ENCODE results near the gene DNAH9. TPM values are rescaled to one million over a fixed set of nuclear protein-coding genes. Genes with fewer than 3 reads are reported as not detected.

Gene DNAH9
- polyA plus RNA-seq, 3 donors from 2014 or later: not detected

DNA sequence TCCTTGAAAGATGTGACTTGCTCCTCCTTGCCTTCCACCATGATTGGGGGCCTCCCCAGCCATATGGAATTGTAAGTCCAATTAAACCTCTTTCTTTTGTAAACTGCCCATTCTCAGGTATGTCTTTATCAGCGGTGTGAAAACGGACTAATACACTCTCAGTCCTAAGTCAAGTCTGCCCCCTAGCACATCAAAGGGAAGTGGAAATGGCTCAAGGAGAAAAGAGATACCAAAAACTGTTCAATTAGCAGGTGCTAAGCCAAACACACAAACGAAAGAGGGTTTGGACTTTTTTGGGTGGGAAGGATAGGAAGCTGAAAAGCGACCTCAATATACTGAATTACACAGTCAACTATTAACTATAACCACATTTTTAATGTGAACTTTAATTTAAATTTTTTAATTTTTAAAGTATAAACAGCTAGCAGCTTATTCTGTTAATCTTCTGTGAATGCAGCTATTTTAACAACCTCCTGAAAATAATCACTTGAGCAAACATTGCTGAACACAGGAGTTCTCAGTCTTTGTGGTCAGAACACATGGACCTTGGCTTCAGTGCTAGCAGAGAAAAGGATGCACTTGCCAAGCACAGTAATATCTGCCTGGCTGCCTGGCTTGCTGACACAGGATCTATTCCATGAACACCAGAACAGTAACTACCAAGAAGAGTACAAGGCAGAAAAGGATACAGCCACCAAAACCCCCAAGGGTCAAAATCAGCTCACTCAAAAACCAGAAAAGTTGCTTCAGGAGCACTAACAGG lies 388.1 kb downstream of the DNAH9 start:
- Mint-ChIP-seq H3K36me3 (peaks cover 28 to 74% (median 47%) of the 10 kb centered on the region in 3 donors), H3K27ac (no peak overlapping the region), H3K4me1 (peaks cover 10 to 12% of the 10 kb centered on the region in 2 donors), H3K9me3 (no peaks in the 10 kb centered on the region), H3K4me3 (no peak overlapping the region), H3K27me3 (ENCODE audit: low read depth in 3 of 3) (no peaks in the 10 kb centered on the region)
- no peak for DNase-seq

DNA sequence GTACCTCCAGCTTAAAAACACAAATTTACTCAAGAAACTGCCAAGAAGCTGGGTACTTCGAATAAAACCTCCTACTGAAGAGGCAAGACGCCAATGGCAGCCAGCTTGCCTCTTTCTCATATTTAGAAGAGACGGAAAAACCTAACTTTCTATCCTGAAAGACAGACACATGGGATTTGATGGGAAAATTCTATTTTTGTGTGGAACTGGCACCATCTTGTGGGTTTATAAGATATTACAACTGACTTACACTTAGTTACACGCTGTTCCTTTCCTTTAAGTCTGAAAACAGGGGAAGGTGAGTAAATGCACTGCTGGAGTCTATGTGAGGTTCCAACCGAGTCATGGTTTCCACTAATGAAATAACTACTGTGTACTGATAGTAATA lies 388.7 kb downstream of the DNAH9 start:
- Mint-ChIP-seq H3K36me3 (peaks cover 28 to 70% (median 47%) of the 10 kb centered on the region in 3 donors), H3K4me3 (no peak overlapping the region), H3K4me1 (peaks cover 10 to 12% of the 10 kb centered on the region in 2 donors), H3K9me3 (no peaks in the 10 kb centered on the region), H3K27me3 (ENCODE audit: low read depth in 3 of 3) (no peaks in the 10 kb centered on the region), H3K27ac (no peak overlapping the region)
- no peak for DNase-seq

DNA sequence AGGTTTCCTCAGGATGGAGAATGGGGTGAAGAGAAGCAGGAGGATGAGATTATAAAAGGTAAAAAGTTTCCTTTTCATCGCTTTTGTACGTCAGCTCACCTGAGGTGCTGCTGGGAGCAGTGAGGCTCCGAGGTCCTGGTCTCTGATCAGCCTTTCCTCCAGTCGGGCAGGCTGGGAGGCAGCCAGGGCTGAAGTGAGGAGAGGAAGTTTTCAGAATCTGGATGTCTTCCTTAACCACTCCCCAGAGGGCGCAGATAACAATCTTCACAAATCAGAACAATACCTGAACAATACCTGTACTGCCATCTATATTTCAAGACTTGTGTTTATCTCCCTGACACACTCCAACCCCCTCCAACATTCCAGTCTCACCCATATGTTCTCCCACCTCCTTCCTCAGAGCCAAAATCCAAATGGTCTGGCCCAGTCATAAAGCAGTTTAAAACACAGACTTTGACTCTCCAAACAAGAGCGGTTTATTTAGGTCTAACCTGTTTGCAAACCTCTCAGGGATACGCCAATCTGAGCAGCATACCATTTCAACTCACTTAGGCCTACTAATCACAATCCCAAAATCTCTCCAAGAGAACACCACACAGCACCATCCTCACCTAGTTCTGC lies 392.2 kb downstream of the DNAH9 start:
- Mint-ChIP-seq H3K9me3 (no peaks in the 10 kb centered on the region), H3K27me3 (ENCODE audit: low read depth in 3 of 3) (no peaks in the 10 kb centered on the region), H3K36me3 (peaks cover 19 to 47% (median 28%) of the 10 kb centered on the region in 3 donors), H3K4me1 (peaks cover 13 to 26% of the 10 kb centered on the region in 2 donors), H3K27ac (peak overlapping the region in 1 of 6 donors; percentile 54), H3K4me3 (no peak overlapping the region)
- no peak for DNase-seq

DNA sequence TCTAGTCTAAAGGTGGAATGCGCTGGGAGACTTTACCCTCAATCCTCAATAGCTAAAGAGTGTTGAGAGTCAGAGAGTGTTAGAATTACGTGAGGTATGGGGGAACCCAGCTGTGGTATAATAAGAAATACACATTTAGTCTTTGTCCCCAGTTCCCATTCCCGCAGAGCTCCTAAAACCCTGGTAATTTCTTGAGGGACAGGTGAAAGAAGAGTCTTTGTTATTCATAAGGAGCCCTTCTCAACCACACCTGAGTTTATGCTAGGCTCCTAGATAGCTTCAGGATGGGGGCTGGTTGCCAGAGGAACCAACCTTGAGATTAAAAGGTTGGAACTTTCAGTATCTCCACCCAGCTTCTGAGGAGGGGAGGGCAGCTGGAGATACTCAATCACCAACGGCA lies 393.2 kb downstream of the DNAH9 start:
- H3K9me3 Mint-ChIP-seq: no peaks in the 10 kb centered on the region
- no peak for DNase-seq
- H3K4me3 Mint-ChIP-seq: no peak overlapping the region
- H3K27ac Mint-ChIP-seq: no peak overlapping the region
- H3K4me1 Mint-ChIP-seq: peaks cover 15 to 36% of the 10 kb centered on the region in 2 donors
- H3K27me3 Mint-ChIP-seq (ENCODE audit: low read depth in 3 of 3): no peaks in the 10 kb centered on the region
- peaks cover 19 to 40% (median 28%) of the 10 kb centered on the region in 3 donors for H3K36me3 Mint-ChIP-seq

DNA sequence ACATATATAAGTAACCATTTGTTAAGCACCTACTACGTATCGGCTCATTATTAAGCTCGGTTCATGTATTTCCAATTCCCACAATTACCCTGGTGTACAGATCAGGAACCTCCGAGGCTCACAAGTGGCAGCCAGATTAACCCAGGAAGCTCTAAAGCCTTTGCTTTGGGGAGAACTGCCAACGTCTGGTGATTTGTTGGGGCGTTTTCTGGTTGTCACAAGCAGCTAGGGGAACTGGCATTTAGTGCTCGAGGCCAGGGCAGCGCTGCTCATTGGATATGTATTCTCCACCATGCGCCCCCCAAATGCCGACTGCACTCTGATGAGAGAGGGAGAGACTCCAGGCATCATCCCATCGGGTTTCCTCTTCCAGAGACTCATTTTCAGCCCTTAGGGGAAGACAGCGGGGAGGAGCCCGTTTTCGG lies 398.5 kb downstream of the DNAH9 start:
- DNase-seq: no peak
- Mint-ChIP-seq H3K27me3 (ENCODE audit: low read depth in 3 of 3) (peaks cover 3 to 13% (median 8%) of the 10 kb centered on the region in 3 donors), H3K36me3 (peaks cover 0 to 6% (median 3%) of the 10 kb centered on the region in 3 donors), H3K4me1 (peaks cover 16 to 39% of the 10 kb centered on the region in 2 donors), H3K27ac (peak overlapping the region; percentile 79 to 97 (median 89)), H3K9me3 (no peaks in the 10 kb centered on the region), H3K4me3 (peak overlapping the region; percentile 89 to 97 (median 92))

DNA sequence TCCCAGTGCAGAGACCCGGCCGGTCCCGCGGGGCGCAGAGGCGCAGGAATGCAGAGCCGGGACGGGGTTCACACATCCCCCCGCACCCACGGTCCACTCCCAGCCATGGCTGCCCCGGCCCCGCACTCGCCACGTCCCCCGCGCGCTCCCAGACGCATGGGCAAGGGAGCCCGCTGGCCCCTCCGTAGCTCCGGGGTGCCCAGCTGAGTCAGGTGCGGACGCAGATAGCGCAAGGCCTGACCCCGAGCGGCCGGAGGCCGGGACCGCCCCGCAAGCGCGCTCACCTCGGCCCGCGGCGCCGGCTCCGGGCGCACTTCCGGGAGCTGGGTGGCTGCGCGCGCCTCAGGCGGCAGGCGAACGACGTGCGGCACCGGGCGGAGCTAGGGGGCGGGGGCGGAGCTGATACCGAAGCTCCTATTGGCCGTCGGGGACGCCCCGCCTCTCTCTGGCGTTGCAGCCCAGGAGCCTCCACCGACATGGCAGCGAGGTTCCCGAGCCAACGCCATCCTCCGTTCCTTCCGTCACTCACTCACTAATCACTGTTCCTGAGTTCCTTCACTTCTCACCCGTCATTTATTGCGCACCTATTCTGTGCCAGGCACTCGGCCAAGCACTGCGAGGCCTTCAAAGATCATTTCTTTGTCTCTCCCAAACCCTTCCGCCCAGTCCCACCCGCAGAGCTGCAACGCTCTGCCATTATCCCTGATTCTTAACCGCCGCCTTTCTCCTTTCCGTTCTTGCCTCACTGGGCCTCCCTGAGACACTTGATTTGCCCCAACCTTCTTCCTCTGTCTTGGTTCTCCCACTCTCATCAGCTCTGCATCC lies 399.1 kb downstream of the DNAH9 start, which contains the start of gene ZNF18:
ZNF18 (minus strand) TSS at position 329 of the 825 bp plus-strand sequence. CDS start 4,646 bp downstream, outside the sequence.
- DNase-seq: peak; percentile 94 to 95 (median 95)
- Mint-ChIP-seq H3K27me3 (ENCODE audit: low read depth in 3 of 3) (peaks cover 3 to 13% (median 8%) of the 10 kb centered on the region in 3 donors), H3K9me3 (no peaks in the 10 kb centered on the region), H3K27ac (peak within 1 kb of the TSS; percentile 79 to 97 (median 90)), H3K4me3 (peak within 1 kb of the TSS; percentile 92 to 97 (median 96)), H3K36me3 (peaks cover 0 to 6% (median 0%) of the 10 kb centered on the region in 3 donors), H3K4me1 (peaks cover 16 to 39% of the 10 kb centered on the region in 2 donors)

DNA sequence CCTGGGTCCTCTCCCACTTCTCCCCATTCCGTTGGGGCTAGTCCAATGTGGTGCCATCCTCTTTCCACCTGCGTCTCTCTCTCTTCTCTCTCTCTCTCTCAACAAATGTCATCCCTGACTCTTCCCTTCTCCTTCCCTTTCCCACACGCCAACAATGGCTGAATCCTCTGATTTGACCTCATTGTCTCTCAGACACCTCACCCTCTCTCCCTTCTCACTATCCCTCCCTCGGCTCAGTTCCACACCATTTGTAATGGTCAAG lies 399.6 kb downstream of the DNAH9 start:
- H3K9me3 Mint-ChIP-seq: no peaks in the 10 kb centered on the region
- peaks cover 0 to 4% (median 0%) of the 10 kb centered on the region in 3 donors for H3K36me3 Mint-ChIP-seq
- peaks cover 3 to 13% (median 8%) of the 10 kb centered on the region in 3 donors for H3K27me3 Mint-ChIP-seq (ENCODE audit: low read depth in 3 of 3)
- DNase-seq: no peak
- peak overlapping the region; percentile 92 to 97 (median 96) for H3K4me3 Mint-ChIP-seq
- peak overlapping the region; percentile 79 to 94 (median 90) for H3K27ac Mint-ChIP-seq
- peaks cover 16 to 39% of the 10 kb centered on the region in 2 donors for H3K4me1 Mint-ChIP-seq

DNA sequence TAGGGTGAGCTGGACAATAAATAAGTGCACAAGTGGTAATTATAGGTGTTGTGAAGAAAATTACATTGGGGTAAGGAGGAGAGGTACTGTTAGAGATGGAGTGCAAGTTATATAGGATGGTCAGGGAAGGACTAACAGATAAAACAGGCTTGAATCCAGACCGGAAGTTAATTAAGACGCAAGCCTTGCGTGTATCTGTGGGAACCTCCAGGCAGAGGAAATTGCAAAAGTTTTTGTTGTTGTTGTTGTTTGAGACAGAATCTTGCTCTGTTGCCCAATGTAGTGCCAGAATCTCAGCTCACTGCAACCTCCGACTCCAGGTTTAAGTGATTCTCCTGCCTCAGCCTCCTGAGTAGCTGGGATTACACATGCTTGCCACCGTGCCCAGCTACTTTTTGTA lies 401.4 kb downstream of the DNAH9 start:
- no peaks in the 10 kb centered on the region for H3K9me3 Mint-ChIP-seq
- H3K36me3 Mint-ChIP-seq: no peaks in the 10 kb centered on the region
- no peak overlapping the region for H3K27ac Mint-ChIP-seq
- H3K4me3 Mint-ChIP-seq: no peak overlapping the region
- no peak for DNase-seq
- peaks cover 14 to 30% of the 10 kb centered on the region in 2 donors for H3K4me1 Mint-ChIP-seq
- peaks cover 3 to 13% (median 8%) of the 10 kb centered on the region in 3 donors for H3K27me3 Mint-ChIP-seq (ENCODE audit: low read depth in 3 of 3)

DNA sequence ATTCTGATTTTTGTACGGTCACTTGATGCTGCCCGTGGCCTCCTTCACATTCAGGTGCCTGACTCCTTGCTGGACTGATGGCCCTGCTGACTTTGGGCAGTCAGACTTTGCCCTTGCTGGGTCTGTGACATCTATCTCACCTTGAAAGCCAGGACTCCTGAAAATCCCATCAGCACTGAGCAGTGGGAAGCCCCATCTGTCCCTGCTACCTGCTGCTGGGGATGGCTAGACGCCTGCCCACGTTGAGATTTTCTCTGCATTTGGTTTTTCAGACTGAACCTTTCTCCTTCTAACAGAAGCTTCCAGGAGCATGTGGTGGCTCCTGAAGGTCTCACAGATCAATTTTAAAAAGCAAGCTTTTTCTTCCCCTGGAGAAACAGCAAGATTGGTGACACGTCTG lies 409.2 kb downstream of the DNAH9 start:
- H3K27me3 Mint-ChIP-seq (ENCODE audit: low read depth in 3 of 3): peaks cover 0 to 2% (median 0%) of the 10 kb centered on the region in 3 donors
- H3K4me3 Mint-ChIP-seq: no peak overlapping the region
- no peaks in the 10 kb centered on the region for H3K36me3 Mint-ChIP-seq
- no peaks in the 10 kb centered on the region for H3K9me3 Mint-ChIP-seq
- H3K4me1 Mint-ChIP-seq: no peaks in the 10 kb centered on the region
- no peak overlapping the region for H3K27ac Mint-ChIP-seq
- DNase-seq: no peak

All from immature natural killer cell (primary cell).